IMR-90 (cell line): ENCODE measurements around the gene DBF4B. TPM values are rescaled to one million over a fixed set of nuclear protein-coding genes. Genes with fewer than 3 reads are reported as not detected.

ENCODE experiments used
- ATAC-seq: fragments of 200-7000 bp; cut with Tn5 transposase; 2 replicates; pipeline ENCODE4 v1.9.1; 2020; ENCODE audit warnings: low read depth, mild to moderate bottlenecking, moderate library complexity
- BruUV-seq: library from RNA; stranded (reverse); fragments of 400-500 nt; replicated peaks from 2 replicates; lab custom pipeline; 2021; lab: Mats Ljungman, UMichigan
- CTCF ChIA-PET: fragments of 300-600 bp; formaldehyde crosslinking; extraction: SDS; loops from one replicate; lab custom pipeline; 2021; ENCODE audit warnings: antibody characterized with exemption; lab: Yijun Ruan, JAX
- POLR2A ChIA-PET: fragments of 300-600 bp; sonication (Branson Sonifier 250); formaldehyde crosslinking; loops from one replicate; lab custom pipeline; 2022; ENCODE audit warnings: antibody characterized with exemption; ENCODE audit not compliant: unreplicated experiment; lab: Charles Lee
- DNase-seq: peaks from one replicate; pipeline ENCODE4 v3.0.0; 2013
- H2AFZ ChIP-seq: replicated peaks from 2 replicates; pipeline ENCODE3; 2013; ENCODE audit warnings: low read length, mild to moderate bottlenecking; ENCODE audit not compliant: poor library complexity
- H2AK5ac ChIP-seq: 2 replicates; pipeline ENCODE4 v1.6.1; 2013; ENCODE audit warnings: low read depth, low read length, inconsistent platforms
- H2AK9ac ChIP-seq: replicated peaks from 2 replicates; pipeline ENCODE3; 2013; ENCODE audit warnings: mild to moderate bottlenecking, low read depth, low read length, moderate library complexity; ENCODE audit not compliant: poor library complexity
- H2BK120ac ChIP-seq: 2 replicates; pipeline ENCODE4 v1.6.1; 2013; ENCODE audit warnings: low read depth, low read length, inconsistent platforms
- H2BK15ac ChIP-seq: 3 replicates; pipeline ENCODE4 v1.6.1; 2013; ENCODE audit warnings: low read depth, low read length, inconsistent platforms
- H2BK20ac ChIP-seq: 2 replicates; pipeline ENCODE4 v1.6.1; 2013; ENCODE audit warnings: low read depth, mild to moderate bottlenecking, inconsistent platforms, low read length, moderate library complexity
- H2BK5ac ChIP-seq: 2 replicates; pipeline ENCODE4 v1.6.1; 2013; ENCODE audit warnings: mild to moderate bottlenecking, low read depth, low read length, inconsistent platforms; ENCODE audit not compliant: poor library complexity, severe bottlenecking
- H3K14ac ChIP-seq: replicated peaks from 2 replicates; pipeline ENCODE4 v1.6.1; 2013; ENCODE audit warnings: low read depth, low read length, inconsistent platforms
- H3K18ac ChIP-seq: 2 replicates; pipeline ENCODE4 v1.6.1; 2013; ENCODE audit warnings: low read depth, low read length, control low read depth
- H3K23ac ChIP-seq: 2 replicates; pipeline ENCODE4 v1.6.1; 2013; ENCODE audit warnings: low read depth, low read length, inconsistent platforms
- H3K27ac ChIP-seq: 2 replicates; pipeline ENCODE4 v1.5.1; 2013; ENCODE audit warnings: mild to moderate bottlenecking, control low read depth, low read length; ENCODE audit not compliant: insufficient read depth
- H3K27me3 ChIP-seq: 2 replicates; pipeline ENCODE4 v1.6.1; 2013; ENCODE audit warnings: low read length; ENCODE audit not compliant: control insufficient read depth, insufficient read depth
- H3K36me3 ChIP-seq: 2 replicates; pipeline ENCODE4 v1.6.1; 2013; ENCODE audit warnings: low read length, mixed read lengths; ENCODE audit not compliant: control insufficient read depth, insufficient read depth
- H3K4ac ChIP-seq: 2 replicates; pipeline ENCODE4 v1.6.1; 2013; ENCODE audit warnings: low read depth, low read length, inconsistent platforms
- H3K4me1 ChIP-seq: 2 replicates; pipeline ENCODE4 v1.6.1; 2013; ENCODE audit warnings: low read length, mixed read lengths; ENCODE audit not compliant: control insufficient read depth, insufficient read depth
- H3K4me2 ChIP-seq: 2 replicates; pipeline ENCODE4 v1.6.1; 2013; ENCODE audit warnings: low read depth, mild to moderate bottlenecking, control low read depth, low read length, moderate library complexity
- H3K4me3 ChIP-seq: 2 replicates; pipeline ENCODE4 v1.5.1; 2013; ENCODE audit warnings: low read depth, mild to moderate bottlenecking, control low read depth, low read length, moderate library complexity; ENCODE audit not compliant: insufficient read depth
- H3K56ac ChIP-seq: 2 replicates; pipeline ENCODE4 v1.6.1; 2013; ENCODE audit warnings: low read length, inconsistent platforms; ENCODE audit not compliant: insufficient read depth; ENCODE audit errors: extremely low read depth
- H3K79me1 ChIP-seq, 2 experiments: 2 replicates each; pipeline ENCODE4 v1.6.1; 2013; ENCODE audit warnings: low read length in 2 of 2, inconsistent platforms in 1 of 2, low read depth in 1 of 2
- H3K9ac ChIP-seq: 2 replicates; pipeline ENCODE4 v1.6.1; 2013; ENCODE audit warnings: low read depth, low read length, control low read depth
- H3K9me1 ChIP-seq: 2 replicates; pipeline ENCODE4 v1.6.1; 2013; ENCODE audit warnings: low read length, inconsistent platforms; ENCODE audit not compliant: insufficient read depth
- H3K9me3 ChIP-seq: 2 replicates; pipeline ENCODE4 v1.6.1; 2013; ENCODE audit warnings: low read length; ENCODE audit not compliant: control insufficient read depth, insufficient read depth
- H4K20me1 ChIP-seq: 2 replicates; pipeline ENCODE4 v1.6.1; 2013; ENCODE audit warnings: low read length, inconsistent platforms; ENCODE audit not compliant: insufficient read depth
- H4K5ac ChIP-seq: 2 replicates; pipeline ENCODE4 v1.6.1; 2013; ENCODE audit warnings: mild to moderate bottlenecking, low read depth, low read length, control low read depth
- H4K8ac ChIP-seq, 2 experiments: 2 replicates each; pipeline ENCODE4 v1.6.1; 2013; ENCODE audit warnings: low read depth in 2 of 2, low read length in 2 of 2, control low read depth in 1 of 2, inconsistent platforms in 1 of 2
- H4K91ac ChIP-seq: 2 replicates; pipeline ENCODE4 v1.6.1; 2013; ENCODE audit warnings: low read depth, low read length, inconsistent platforms; ENCODE audit not compliant: insufficient read depth
- CEBPB ChIP-seq: IDR thresholded peaks from 2 replicates; pipeline ENCODE4 v1.6.1; 2012; ENCODE audit warnings: low read depth, low read length, improper control_type of control experiment
- CHD1 ChIP-seq: IDR thresholded peaks from 2 replicates; pipeline ENCODE4 v1.6.1; 2012; ENCODE audit warnings: low read depth, low read length, improper control_type of control experiment
- FOS ChIP-seq: fragments of 150-350 bp; IDR thresholded peaks from 2 replicates; pipeline ENCODE4 v1.6.1; 2016; ENCODE audit warnings: low read depth, low read length
- MAZ ChIP-seq: IDR thresholded peaks from 2 replicates; pipeline ENCODE4 v1.6.1; 2012; ENCODE audit warnings: low read depth, mild to moderate bottlenecking, low read length, improper control_type of control experiment, moderate library complexity, borderline replicate concordance
- MXI1 ChIP-seq: IDR thresholded peaks from 2 replicates; pipeline ENCODE4 v1.6.1; 2012; ENCODE audit warnings: low read depth, mild to moderate bottlenecking, low read length, moderate library complexity, borderline replicate concordance
- NFE2L2 ChIP-seq: fragments of 150-350 bp; IDR thresholded peaks from 2 replicates; pipeline ENCODE4 v1.6.1; 2016; ENCODE audit warnings: low read depth, mild to moderate bottlenecking, low read length
- WGBS, 2 experiments: methylation state at CpG; one replicate each; pipeline versions ENCODE4 v1.1.5 to v1.1.7; 2013; ENCODE audit warnings: missing lambda C conversion rate in 2 of 2; ENCODE audit not compliant: insufficient read length in 1 of 2; ENCODE audit errors: extremely low coverage in 2 of 2; 5-methylcytosine and 5-hydroxymethylcytosine counted together
- dilution Hi-C: fragments of 300-500 bp; cut with HindIII; formaldehyde crosslinking; loops from one replicate; pipeline ENCODE4 v1.14.3; 2018; ENCODE audit warnings: low sequenced_read_pairs; ENCODE audit not compliant: unreplicated experiment
- in situ Hi-C: fragments of 300-500 bp; cut with MboI; formaldehyde crosslinking; loops from 3 replicates; pipeline ENCODE4 v1.14.3; 2019; ENCODE audit warnings: low sequenced_read_pairs, inconsistent platforms, mixed read lengths
- intact Hi-C: fragments of 100-400 bp; cut with micrococcal nuclease; formaldehyde crosslinking; loops from 2 replicates; pipeline ENCODE4 v1.10.0; 2022
- polyA plus RNA-seq, 3 experiments: library from polyadenylated mRNA; depleted of rRNA; stranded (reverse); fragments of >200 nt; gene quantifications; 2 replicates each; pipeline ENCODE4 v1.2.3, GENCODE V29; 2012; ENCODE audit warnings: low replicate concordance in 1 of 3
- total RNA-seq: library from RNA; depleted of rRNA; stranded (reverse); fragments of >200 nt; gene quantifications from 2 replicates; pipeline ENCODE4 v1.2.3, GENCODE V29; 2012
- TF ChIP-seq, protein P1 (sequence below): fragments of 150-350 bp; IDR thresholded peaks from 2 replicates; pipeline ENCODE4 v1.6.1; 2016; ENCODE audit warnings: low read depth, mild to moderate bottlenecking, low read length, moderate library complexity, borderline replicate concordance
- TF ChIP-seq, protein P2 (sequence below): fragments of 150-350 bp; IDR thresholded peaks from 2 replicates; pipeline ENCODE4 v1.6.1; 2017; ENCODE audit warnings: mild to moderate bottlenecking, antibody characterized with exemption, low read length, low read depth

Gene DBF4B
- total and polyA plus RNA-seq, 2 of the 4 experiments (the other 2 are of a cell fraction): 3.6 to 10.2 TPM

DNA sequence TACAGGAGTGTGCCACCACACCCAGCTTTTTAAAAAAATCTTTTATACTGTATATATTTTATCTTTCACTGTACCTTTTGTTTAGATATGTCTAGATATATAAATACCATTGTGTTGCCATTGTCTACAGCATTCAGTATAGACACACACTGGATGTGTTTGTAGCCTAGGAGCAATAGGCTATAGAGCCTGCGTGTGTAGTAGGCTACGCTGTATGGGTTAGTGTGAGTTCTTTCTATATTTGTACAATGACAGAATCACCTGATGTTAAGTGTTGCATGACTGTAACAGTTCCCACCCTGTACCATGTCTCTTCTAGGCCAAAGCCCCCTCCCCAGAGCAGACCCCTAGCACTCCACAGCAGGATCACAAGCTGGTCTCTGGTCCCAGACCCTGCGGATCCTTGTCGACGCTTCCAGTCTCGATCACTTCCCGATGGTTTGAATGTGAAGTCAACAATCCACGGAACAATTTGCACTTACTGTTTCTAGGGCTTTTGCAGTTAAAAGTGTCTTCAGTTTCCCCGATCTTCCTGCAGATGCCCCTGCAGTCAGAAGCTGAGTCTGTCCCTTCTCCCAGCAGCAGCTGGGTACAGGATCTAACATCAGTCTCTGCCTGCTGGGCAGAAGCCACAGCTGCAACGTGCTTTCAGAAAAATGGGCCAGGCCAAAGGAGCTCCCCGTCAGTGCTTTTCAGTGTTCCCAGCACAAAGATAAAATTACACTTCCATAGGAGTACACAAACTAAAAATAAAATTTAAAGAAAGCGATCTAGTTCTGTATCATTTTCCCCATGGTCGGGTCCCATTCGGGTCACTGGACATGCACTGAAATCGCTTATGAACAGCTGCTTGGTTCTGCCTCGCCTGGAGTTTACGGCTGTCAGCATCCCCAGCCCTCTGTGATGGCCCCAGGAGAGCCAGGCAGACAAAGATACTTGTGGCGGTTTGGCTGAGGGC, 85.7 kb downstream of the DBF4B start (continued):
- no peak for TF ChIP-seq MXI1

DNA sequence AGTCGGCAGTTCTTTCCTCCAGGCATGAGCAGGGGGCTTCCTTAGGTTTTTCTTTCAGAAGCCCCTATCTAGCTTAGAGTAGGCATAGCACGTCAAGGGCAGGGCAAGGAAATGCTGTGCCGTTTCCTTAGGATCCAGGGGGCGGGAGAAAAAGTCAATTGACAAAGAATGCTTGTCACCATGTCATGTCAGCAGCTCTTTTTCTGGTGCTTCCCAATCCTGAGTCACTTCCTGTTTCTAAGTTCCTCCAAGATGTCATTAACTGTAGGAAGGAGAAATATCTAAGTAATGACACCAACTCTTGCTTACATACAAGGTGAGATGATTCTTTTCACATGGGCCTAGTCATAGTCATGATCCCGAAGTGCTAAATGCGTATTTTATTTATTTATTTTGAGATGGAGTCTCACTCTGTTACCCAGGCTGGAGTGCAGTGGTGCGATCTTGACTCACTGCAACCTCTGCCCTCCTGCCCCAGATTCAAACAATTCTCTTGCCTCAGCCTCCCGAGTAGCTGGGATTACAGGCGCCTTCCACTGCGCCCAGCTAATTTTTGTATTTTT, 86.5 kb downstream of the DBF4B start:
- Histone ChIP-seq H3K4me2 (peak overlapping the region; percentile 8; the same call in 1 of the 2 replicates), H4K5ac (peak overlapping the region; percentile 1), H4K91ac (peak overlapping the region; percentile 79), H3K23ac (peak overlapping the region; percentile 64; the same call in 1 of the 2 replicates), H2BK20ac (peak overlapping the region; percentile 34), H3K14ac (peak overlapping the region; percentile 46), H2BK15ac (peak overlapping the region; percentile 46; the same call in 1 of the 3 replicates), H4K20me1 (peaks cover 8% of the 10 kb centered on the region), H3K27ac (peak overlapping the region; percentile 78), H3K4ac (peak overlapping the region; percentile 70), H3K56ac (peak overlapping the region; percentile 51), H3K27me3 (no peaks in the 10 kb centered on the region), H3K18ac (peak overlapping the region; percentile 36), H2BK120ac (peak overlapping the region; percentile 74), H4K8ac (peak overlapping the region; percentile 18 to 86; a peak in 3 of 4 replicates), H3K9me3 (no peaks in the 10 kb centered on the region), H2AFZ (peak overlapping the region; percentile 71), H3K4me1 (peaks cover 26% of the 10 kb centered on the region), H2AK5ac (peak overlapping the region; percentile 74; the same call in 1 of the 2 replicates), H3K36me3 (peaks cover 5% of the 10 kb centered on the region), H2BK5ac (peak overlapping the region; percentile 64), H3K9me1 (peaks cover 17% of the 10 kb centered on the region), H2AK9ac (peak overlapping the region; percentile 78), H3K4me3 (no peak overlapping the region), H3K9ac (no peak overlapping the region), H3K79me1 (peaks cover 14 to 57% of the 10 kb centered on the region in 2 experiments; a peak in 3 of 4 replicates)
- BruUV-seq: no TSS peak
- in situ Hi-C loops (loop anchor here (5.0 kb wide), 1 partner anchor 32 kb away; no protein-coding TSS in a partner anchor), intact Hi-C loops (loop anchor here (2.0 kb wide), 1 partner anchor 26 kb away; no protein-coding TSS in a partner anchor), dilution Hi-C loops (no loop called here)
- ChIA-PET POLR2A (interaction anchor here (0.6 kb wide), 1 partner anchor 218 kb away, joined by 6 read pairs; no protein-coding TSS in a partner anchor), CTCF (interaction anchor here (1.0 to 2.0 kb wide), 2 partner anchors 15 to 38 kb away, joined by 3 to 9 read pairs; no protein-coding TSS in a partner anchor)
- WGBS, 2 experiments: 20% methylated on average over 1 of the region's 10 CpGs; no CpG with 5 or more reads in 1 of the 2 experiments
- peak; percentile 84 for ATAC-seq
- peak; percentile 99 for DNase-seq
- TF ChIP-seq CHD1: no peak
- TF ChIP-seq MAZ: no peak
- peak; percentile 49; the same call in 1 of the 2 replicates for TF ChIP-seq NFE2L2
- TF ChIP-seq, protein P1, sequence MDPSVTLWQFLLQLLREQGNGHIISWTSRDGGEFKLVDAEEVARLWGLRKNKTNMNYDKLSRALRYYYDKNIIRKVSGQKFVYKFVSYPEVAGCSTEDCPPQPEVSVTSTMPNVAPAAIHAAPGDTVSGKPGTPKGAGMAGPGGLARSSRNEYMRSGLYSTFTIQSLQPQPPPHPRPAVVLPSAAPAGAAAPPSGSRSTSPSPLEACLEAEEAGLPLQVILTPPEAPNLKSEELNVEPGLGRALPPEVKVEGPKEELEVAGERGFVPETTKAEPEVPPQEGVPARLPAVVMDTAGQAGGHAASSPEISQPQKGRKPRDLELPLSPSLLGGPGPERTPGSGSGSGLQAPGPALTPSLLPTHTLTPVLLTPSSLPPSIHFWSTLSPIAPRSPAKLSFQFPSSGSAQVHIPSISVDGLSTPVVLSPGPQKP: no peak
- peak; percentile 48 for TF ChIP-seq CEBPB
- TF ChIP-seq FOS: peak; percentile 94
- TF ChIP-seq, protein P2, sequence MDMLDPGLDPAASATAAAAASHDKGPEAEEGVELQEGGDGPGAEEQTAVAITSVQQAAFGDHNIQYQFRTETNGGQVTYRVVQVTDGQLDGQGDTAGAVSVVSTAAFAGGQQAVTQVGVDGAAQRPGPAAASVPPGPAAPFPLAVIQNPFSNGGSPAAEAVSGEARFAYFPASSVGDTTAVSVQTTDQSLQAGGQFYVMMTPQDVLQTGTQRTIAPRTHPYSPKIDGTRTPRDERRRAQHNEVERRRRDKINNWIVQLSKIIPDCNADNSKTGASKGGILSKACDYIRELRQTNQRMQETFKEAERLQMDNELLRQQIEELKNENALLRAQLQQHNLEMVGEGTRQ: no peak
